Superior temporal gyrus (tissue), 1 donor: ENCODE measurements around the gene F7.
"Not testable (repeated sequence)": the region's sequence is repeated elsewhere in the genome, so short reads cannot be mapped to it uniquely, and the experiment has no call there.

Source experiments
- DNase-seq: peaks from one replicate; pipeline ENCODE4 v3.0.0-alpha.2; 2016; ENCODE audit errors: extremely low spot score

The F7 gene

GRCh38 chr13:113102302-113102701 lies 3.3 kb upstream of the F7 start:
- DNase-seq, result not testable (repeated sequence)

- DNase-seq, result no peak
Measured at GRCh38 chr13:113102727-113103126, 2.9 kb upstream of the F7 start.

GRCh38 chr13:113103646-113104045 lies 1.9 kb upstream of the F7 start:
- no peak for DNase-seq

GRCh38 chr13:113105921-113106452 lies 396 bp downstream of the F7 start:
- DNase-seq, result no peak

GRCh38 chr13:113106711-113107351 lies 1.2 kb downstream of the F7 start:
- no peak for DNase-seq

GRCh38 chr13:113108521-113108920 lies 2.9 kb downstream of the F7 start:
- DNase-seq, result not testable (repeated sequence)

- no peak for DNase-seq
Measured at GRCh38 chr13:113109151-113110047, 3.8 kb downstream of the F7 start.

- no peak for DNase-seq
Measured at GRCh38 chr13:113110048-113110851, 4.7 kb downstream of the F7 start.

GRCh38 chr13:113110852-113111315 lies 5.3 kb downstream of the F7 start:
- no peak for DNase-seq

GRCh38 chr13:113111821-113112220 lies 6.2 kb downstream of the F7 start:
- not testable (repeated sequence) for DNase-seq

GRCh38 chr13:113112475-113112874 lies 6.9 kb downstream of the F7 start:
- DNase-seq, result not testable (repeated sequence)

GRCh38 chr13:113112893-113113845 lies 7.6 kb downstream of the F7 start:
- DNase-seq, result no peak

GRCh38 chr13:113113846-113114271 lies 8.3 kb downstream of the F7 start:
- DNase-seq, result no peak

- no peak for DNase-seq
Measured at GRCh38 chr13:113114511-113115362, 9.1 kb downstream of the F7 start.

GRCh38 chr13:113115363-113116205 lies 10.0 kb downstream of the F7 start:
- no peak for DNase-seq

- DNase-seq, result no peak
Measured at GRCh38 chr13:113116206-113116800, 10.7 kb downstream of the F7 start.

GRCh38 chr13:113116871-113117271 lies 11.3 kb downstream of the F7 start:
- DNase-seq, result no peak

GRCh38 chr13:113117335-113117872 lies 11.8 kb downstream of the F7 start:
- no peak for DNase-seq
